WTC11 (cell line): ENCODE measurements around the gene KCNG2. TPM values are rescaled to one million over a fixed set of nuclear protein-coding genes. Genes with fewer than 3 reads are reported as not detected.
"Not testable (repeated sequence)": the region's sequence is repeated elsewhere in the genome, so short reads cannot be mapped to it uniquely, and the experiment has no call there.

Source experiments
- ATAC-seq: fragments of 200-7000 bp; cut with Tn5 transposase; 2 replicates; pipeline ENCODE4 v1.10.0; 2021; ENCODE audit warnings: mild to moderate bottlenecking, moderate library complexity
- CTCF ChIA-PET: fragments of 300-600 bp; sonication (Branson Sonifier 250); formaldehyde crosslinking; loops from one replicate; lab custom pipeline; 2021; ENCODE audit warnings: antibody characterized with exemption; lab: Charles Lee
- POLR2A ChIA-PET: fragments of 350-600 bp; sonication (Branson Sonifier 250); formaldehyde crosslinking; loops from one replicate; lab custom pipeline; 2021; ENCODE audit warnings: antibody characterized with exemption; lab: Charles Lee
- DNase-seq: peaks from one replicate; pipeline ENCODE4 v3.0.0; 2021; ENCODE audit warnings: low spot score
- H3K27ac Mint-ChIP-seq: 2 replicates; pipeline ENCODE4 v1.8.0; 2021; ENCODE audit warnings: mixed read lengths
- H3K27me3 Mint-ChIP-seq: 2 replicates; pipeline ENCODE4 v1.8.0; 2021; ENCODE audit warnings: low read depth, mild to moderate bottlenecking, moderate library complexity, mixed read lengths
- H3K36me3 Mint-ChIP-seq: 2 replicates; pipeline ENCODE4 v1.8.0; 2021; ENCODE audit warnings: mixed read lengths
- H3K4me1 Mint-ChIP-seq: 2 replicates; pipeline ENCODE4 v1.8.0; 2022; ENCODE audit warnings: mixed read lengths
- H3K4me3 Mint-ChIP-seq: 2 replicates; pipeline ENCODE4 v1.8.0; 2021; ENCODE audit warnings: mild to moderate bottlenecking, moderate library complexity, mixed read lengths
- H3K9me3 Mint-ChIP-seq: 2 replicates; pipeline ENCODE4 v1.8.0; 2021; ENCODE audit warnings: mixed read lengths
- AFF4 ChIP-seq: sonication (generic); formaldehyde crosslinking; IDR thresholded peaks from 2 replicates; pipeline ENCODE4 v1.8.1; 2023; ENCODE audit warnings: mild to moderate bottlenecking, missing genetic modification reagents, borderline replicate concordance
- CBFB ChIP-seq: sonication (generic); formaldehyde crosslinking; IDR thresholded peaks from 2 replicates; pipeline ENCODE4 v1.8.1; 2022; ENCODE audit warnings: mild to moderate bottlenecking, low read depth, missing genetic modification reagents
- CDX4 ChIP-seq: fragments of 250-450 bp; sonication (Bioruptor Pico); IDR thresholded peaks from 2 replicates; pipeline ENCODE4 v1.9.0; 2021; ENCODE audit warnings: moderate library complexity, mild to moderate bottlenecking, inconsistent platforms, borderline replicate concordance
- ELF4 ChIP-seq: sonication (generic); formaldehyde crosslinking; IDR thresholded peaks from 2 replicates; pipeline ENCODE4 v1.8.1; 2022; ENCODE audit warnings: low read depth, mild to moderate bottlenecking, moderate library complexity, missing genetic modification reagents
- FOXP1 ChIP-seq: sonication (generic); formaldehyde crosslinking; IDR thresholded peaks from 2 replicates; pipeline ENCODE4 v1.8.0; 2022; ENCODE audit warnings: missing genetic modification reagents, mild to moderate bottlenecking, moderate library complexity, borderline replicate concordance
- GABPB1 ChIP-seq: sonication (generic); formaldehyde crosslinking; IDR thresholded peaks from 2 replicates; pipeline ENCODE4 v1.8.1; 2023; ENCODE audit warnings: mild to moderate bottlenecking, missing genetic modification reagents
- GTF2I ChIP-seq: fragments of 250-450 bp; sonication (Bioruptor Pico); conservative IDR thresholded peaks from 2 replicates; pipeline ENCODE4 v1.4.0; 2021; ENCODE audit warnings: mild to moderate bottlenecking
- MXD4 ChIP-seq: fragments of 250-450 bp; sonication (Bioruptor Pico); IDR thresholded peaks from 2 replicates; pipeline ENCODE4 v1.8.0; 2021; ENCODE audit warnings: mild to moderate bottlenecking, moderate library complexity, borderline replicate concordance
- OVOL2 ChIP-seq: fragments of 250-450 bp; sonication (Bioruptor Pico); IDR thresholded peaks from 2 replicates; pipeline ENCODE4 v1.9.0; 2021; ENCODE audit warnings: mild to moderate bottlenecking, borderline replicate concordance
- TEAD4 ChIP-seq: sonication (generic); formaldehyde crosslinking; IDR thresholded peaks from 2 replicates; pipeline ENCODE4 v1.8.0; 2022; ENCODE audit warnings: mild to moderate bottlenecking, missing genetic modification reagents
- ZNF671 ChIP-seq: fragments of 250-450 bp; sonication (Bioruptor Pico); IDR thresholded peaks from 2 replicates; pipeline ENCODE4 v1.8.0; 2021; ENCODE audit warnings: mild to moderate bottlenecking
- total RNA-seq: library from RNA; stranded (reverse); gene quantifications from 3 replicates; pipeline ENCODE4 v1.2.3, GENCODE V29; 2021
- TF ChIP-seq, protein P1 (sequence below): sonication (generic); formaldehyde crosslinking; IDR thresholded peaks from 2 replicates; pipeline ENCODE4 v1.8.0; 2022; ENCODE audit warnings: mild to moderate bottlenecking, missing genetic modification reagents
- TF ChIP-seq, protein P2 (sequence below): sonication (generic); formaldehyde crosslinking; IDR thresholded peaks from 2 replicates; pipeline ENCODE4 v1.8.0; 2023; ENCODE audit warnings: mild to moderate bottlenecking, missing genetic modification reagents
- TF ChIP-seq, protein P3 (sequence below): sonication (generic); formaldehyde crosslinking; IDR thresholded peaks from 2 replicates; pipeline ENCODE4 v1.8.1; 2023; ENCODE audit warnings: mild to moderate bottlenecking, missing genetic modification reagents
- TF ChIP-seq, protein P4 (sequence below): sonication (generic); formaldehyde crosslinking; IDR thresholded peaks from 2 replicates; pipeline ENCODE4 v1.8.1; 2023; ENCODE audit warnings: mild to moderate bottlenecking, moderate library complexity, missing genetic modification reagents
- TF ChIP-seq, protein P5 (sequence below): sonication (generic); formaldehyde crosslinking; IDR thresholded peaks from 2 replicates; pipeline ENCODE4 v1.8.1; 2022; ENCODE audit warnings: mild to moderate bottlenecking, missing genetic modification reagents, moderate library complexity, borderline replicate concordance

Gene KCNG2
- total RNA-seq, 1 experiment from 2014 or later: 0.50 TPM

GRCh38 chr18:79877163-79878091 lies 79.7 kb downstream of the KCNG2 start:
- no peak for DNase-seq
- ChIA-PET POLR2A (no interaction called here), CTCF (no interaction called here)
- no peak for ATAC-seq
- peak overlapping the region; percentile 14; the same call in 1 of the 2 replicates for H3K27ac Mint-ChIP-seq
- H3K4me1 Mint-ChIP-seq: no peaks in the 10 kb centered on the region
- H3K9me3 Mint-ChIP-seq: no peaks in the 10 kb centered on the region
- TF ChIP-seq, protein P1, sequence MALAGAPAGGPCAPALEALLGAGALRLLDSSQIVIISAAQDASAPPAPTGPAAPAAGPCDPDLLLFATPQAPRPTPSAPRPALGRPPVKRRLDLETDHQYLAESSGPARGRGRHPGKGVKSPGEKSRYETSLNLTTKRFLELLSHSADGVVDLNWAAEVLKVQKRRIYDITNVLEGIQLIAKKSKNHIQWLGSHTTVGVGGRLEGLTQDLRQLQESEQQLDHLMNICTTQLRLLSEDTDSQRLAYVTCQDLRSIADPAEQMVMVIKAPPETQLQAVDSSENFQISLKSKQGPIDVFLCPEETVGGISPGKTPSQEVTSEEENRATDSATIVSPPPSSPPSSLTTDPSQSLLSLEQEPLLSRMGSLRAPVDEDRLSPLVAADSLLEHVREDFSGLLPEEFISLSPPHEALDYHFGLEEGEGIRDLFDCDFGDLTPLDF (CRISPR knock-in tag): no peak
- TF ChIP-seq FOXP1 (no peak), OVOL2 (CRISPR knock-in tag) (no peak), AFF4 (CRISPR knock-in tag) (no peak), GABPB1 (no peak), MXD4 (CRISPR knock-in tag) (no peak), TEAD4 (CRISPR knock-in tag) (no peak), CDX4 (CRISPR knock-in tag) (no peak), ZNF671 (no peak)
- TF ChIP-seq, protein P2, sequence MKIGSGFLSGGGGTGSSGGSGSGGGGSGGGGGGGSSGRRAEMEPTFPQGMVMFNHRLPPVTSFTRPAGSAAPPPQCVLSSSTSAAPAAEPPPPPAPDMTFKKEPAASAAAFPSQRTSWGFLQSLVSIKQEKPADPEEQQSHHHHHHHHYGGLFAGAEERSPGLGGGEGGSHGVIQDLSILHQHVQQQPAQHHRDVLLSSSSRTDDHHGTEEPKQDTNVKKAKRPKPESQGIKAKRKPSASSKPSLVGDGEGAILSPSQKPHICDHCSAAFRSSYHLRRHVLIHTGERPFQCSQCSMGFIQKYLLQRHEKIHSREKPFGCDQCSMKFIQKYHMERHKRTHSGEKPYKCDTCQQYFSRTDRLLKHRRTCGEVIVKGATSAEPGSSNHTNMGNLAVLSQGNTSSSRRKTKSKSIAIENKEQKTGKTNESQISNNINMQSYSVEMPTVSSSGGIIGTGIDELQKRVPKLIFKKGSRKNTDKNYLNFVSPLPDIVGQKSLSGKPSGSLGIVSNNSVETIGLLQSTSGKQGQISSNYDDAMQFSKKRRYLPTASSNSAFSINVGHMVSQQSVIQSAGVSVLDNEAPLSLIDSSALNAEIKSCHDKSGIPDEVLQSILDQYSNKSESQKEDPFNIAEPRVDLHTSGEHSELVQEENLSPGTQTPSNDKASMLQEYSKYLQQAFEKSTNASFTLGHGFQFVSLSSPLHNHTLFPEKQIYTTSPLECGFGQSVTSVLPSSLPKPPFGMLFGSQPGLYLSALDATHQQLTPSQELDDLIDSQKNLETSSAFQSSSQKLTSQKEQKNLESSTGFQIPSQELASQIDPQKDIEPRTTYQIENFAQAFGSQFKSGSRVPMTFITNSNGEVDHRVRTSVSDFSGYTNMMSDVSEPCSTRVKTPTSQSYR: no peak
- no peaks in the 10 kb centered on the region for H3K27me3 Mint-ChIP-seq
- H3K4me3 Mint-ChIP-seq: no peak overlapping the region
- no peaks in the 10 kb centered on the region for H3K36me3 Mint-ChIP-seq

DNA sequence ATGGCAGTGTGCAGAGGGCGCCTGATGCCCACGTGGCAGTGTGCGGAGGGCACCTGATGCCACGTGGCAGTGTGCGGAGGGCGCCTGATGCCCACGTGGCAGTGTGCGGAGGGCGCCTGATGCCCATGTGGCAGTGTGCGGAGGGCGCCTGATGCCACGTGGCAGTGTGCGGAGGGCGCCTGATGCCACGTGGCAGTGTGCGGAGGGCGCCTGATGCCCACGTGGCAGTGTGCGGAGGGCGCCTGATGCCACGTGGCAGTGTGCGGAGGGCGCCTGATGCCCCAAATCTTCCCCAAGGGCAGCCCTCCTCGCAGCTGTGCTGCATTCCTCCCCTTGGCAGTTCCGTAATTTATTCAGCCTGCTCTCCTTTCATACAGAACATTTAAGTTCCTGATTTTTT lies 80.5 kb downstream of the KCNG2 start:
- ATAC-seq, H3K4me1 Mint-ChIP-seq, H3K27ac Mint-ChIP-seq, DNase-seq, H3K9me3 Mint-ChIP-seq, POLR2A ChIA-PET, H3K4me3 Mint-ChIP-seq, H3K36me3 Mint-ChIP-seq, H3K27me3 Mint-ChIP-seq: not testable (repeated sequence)
- CTCF ChIA-PET: interaction anchor here (0.6 kb wide), 1 partner anchor 11 kb away, joined by 3 read pairs; no protein-coding TSS in a partner anchor

- Mint-ChIP-seq H3K36me3 (no peaks in the 10 kb centered on the region), H3K27me3 (no peaks in the 10 kb centered on the region), H3K9me3 (no peaks in the 10 kb centered on the region), H3K4me3 (no peak overlapping the region), H3K4me1 (no peaks in the 10 kb centered on the region), H3K27ac (no peak overlapping the region)
- ChIA-PET CTCF (interaction anchor here (0.6 kb wide), 1 partner anchor 11 kb away, joined by 3 read pairs; no protein-coding TSS in a partner anchor), POLR2A (no interaction called here)
- ATAC-seq (no peak), DNase-seq (no peak)
- TF ChIP-seq, protein P3, sequence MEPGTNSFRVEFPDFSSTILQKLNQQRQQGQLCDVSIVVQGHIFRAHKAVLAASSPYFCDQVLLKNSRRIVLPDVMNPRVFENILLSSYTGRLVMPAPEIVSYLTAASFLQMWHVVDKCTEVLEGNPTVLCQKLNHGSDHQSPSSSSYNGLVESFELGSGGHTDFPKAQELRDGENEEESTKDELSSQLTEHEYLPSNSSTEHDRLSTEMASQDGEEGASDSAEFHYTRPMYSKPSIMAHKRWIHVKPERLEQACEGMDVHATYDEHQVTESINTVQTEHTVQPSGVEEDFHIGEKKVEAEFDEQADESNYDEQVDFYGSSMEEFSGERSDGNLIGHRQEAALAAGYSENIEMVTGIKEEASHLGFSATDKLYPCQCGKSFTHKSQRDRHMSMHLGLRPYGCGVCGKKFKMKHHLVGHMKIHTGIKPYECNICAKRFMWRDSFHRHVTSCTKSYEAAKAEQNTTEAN: no peak
- TF ChIP-seq, protein P4, sequence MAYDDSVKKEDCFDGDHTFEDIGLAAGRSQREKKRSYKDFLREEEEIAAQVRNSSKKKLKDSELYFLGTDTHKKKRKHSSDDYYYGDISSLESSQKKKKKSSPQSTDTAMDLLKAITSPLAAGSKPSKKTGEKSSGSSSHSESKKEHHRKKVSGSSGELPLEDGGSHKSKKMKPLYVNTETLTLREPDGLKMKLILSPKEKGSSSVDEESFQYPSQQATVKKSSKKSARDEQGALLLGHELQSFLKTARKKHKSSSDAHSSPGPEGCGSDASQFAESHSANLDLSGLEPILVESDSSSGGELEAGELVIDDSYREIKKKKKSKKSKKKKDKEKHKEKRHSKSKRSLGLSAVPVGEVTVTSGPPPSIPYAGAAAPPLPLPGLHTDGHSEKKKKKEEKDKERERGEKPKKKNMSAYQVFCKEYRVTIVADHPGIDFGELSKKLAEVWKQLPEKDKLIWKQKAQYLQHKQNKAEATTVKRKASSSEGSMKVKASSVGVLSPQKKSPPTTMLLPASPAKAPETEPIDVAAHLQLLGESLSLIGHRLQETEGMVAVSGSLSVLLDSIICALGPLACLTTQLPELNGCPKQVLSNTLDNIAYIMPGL: no peak
- TF ChIP-seq FOXP1 (no peak), CBFB (CRISPR knock-in tag) (no peak), GTF2I (no peak), ELF4 (no peak)
- TF ChIP-seq, protein P5, sequence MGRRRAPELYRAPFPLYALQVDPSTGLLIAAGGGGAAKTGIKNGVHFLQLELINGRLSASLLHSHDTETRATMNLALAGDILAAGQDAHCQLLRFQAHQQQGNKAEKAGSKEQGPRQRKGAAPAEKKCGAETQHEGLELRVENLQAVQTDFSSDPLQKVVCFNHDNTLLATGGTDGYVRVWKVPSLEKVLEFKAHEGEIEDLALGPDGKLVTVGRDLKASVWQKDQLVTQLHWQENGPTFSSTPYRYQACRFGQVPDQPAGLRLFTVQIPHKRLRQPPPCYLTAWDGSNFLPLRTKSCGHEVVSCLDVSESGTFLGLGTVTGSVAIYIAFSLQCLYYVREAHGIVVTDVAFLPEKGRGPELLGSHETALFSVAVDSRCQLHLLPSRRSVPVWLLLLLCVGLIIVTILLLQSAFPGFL (CRISPR knock-in tag): no peak
Observed at GRCh38 chr18:79878741-79879378, 81.1 kb downstream of the KCNG2 start.
